Panc1 (cell line): Measurements from ENCODE around the gene PLA2G15.

ENCODE experiments used
- POLR2AphosphoS5 ChIP-seq: IDR thresholded peaks from 2 replicates; pipeline ENCODE4 v1.6.1; 2012; ENCODE audit warnings: mild to moderate bottlenecking, low read depth, low read length, moderate library complexity
- TCF7L2 ChIP-seq: IDR thresholded peaks from 2 replicates; pipeline ENCODE4 v1.6.1; 2011; ENCODE audit warnings: mild to moderate bottlenecking, low read depth, low read length, inconsistent platforms
- TF ChIP-seq, protein P1 (sequence below): fragments of 450-650 bp; IDR thresholded peaks from 2 replicates; pipeline ENCODE4 v1.5.1; 2017; ENCODE audit warnings: mild to moderate bottlenecking

DNA sequence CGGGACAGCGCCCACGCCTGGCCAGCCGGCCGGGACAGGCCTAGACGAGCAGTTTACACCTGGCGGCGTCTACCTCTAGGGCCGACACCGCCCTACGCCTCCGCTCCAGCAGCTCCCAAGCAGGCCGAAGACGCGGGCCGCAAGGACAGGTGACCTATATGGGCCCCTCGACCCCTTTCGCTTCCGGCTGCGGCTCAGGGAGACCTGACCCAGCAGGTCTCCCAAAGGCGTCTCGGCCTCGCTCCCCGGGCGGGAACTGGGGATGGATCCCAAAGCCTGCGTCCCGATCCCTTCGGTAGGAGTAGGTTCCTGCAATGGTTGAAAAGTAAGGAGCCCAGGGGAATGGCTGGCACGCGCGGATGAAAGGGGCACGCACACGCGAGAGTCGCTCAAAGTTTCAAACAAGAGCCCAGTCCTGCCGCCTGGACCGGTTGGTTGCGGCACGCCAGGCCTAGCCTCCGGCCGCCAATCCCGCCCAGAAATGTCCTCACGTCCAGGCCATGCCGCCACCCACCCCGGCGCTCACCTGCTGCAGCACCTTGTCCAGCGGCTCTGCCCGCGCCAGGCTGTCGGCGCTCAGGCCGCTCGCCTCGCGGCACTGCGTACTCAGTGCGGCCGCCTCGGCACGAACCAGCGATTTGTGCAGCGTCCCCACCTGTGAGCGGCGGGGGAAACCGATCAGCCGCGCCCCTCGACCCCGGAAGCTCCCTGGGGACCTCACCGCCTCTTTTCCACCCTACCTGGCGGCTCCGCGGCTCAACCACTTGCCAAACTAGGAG lies 9.9 kb upstream of the PLA2G15 start:
- TF ChIP-seq, protein P1, sequence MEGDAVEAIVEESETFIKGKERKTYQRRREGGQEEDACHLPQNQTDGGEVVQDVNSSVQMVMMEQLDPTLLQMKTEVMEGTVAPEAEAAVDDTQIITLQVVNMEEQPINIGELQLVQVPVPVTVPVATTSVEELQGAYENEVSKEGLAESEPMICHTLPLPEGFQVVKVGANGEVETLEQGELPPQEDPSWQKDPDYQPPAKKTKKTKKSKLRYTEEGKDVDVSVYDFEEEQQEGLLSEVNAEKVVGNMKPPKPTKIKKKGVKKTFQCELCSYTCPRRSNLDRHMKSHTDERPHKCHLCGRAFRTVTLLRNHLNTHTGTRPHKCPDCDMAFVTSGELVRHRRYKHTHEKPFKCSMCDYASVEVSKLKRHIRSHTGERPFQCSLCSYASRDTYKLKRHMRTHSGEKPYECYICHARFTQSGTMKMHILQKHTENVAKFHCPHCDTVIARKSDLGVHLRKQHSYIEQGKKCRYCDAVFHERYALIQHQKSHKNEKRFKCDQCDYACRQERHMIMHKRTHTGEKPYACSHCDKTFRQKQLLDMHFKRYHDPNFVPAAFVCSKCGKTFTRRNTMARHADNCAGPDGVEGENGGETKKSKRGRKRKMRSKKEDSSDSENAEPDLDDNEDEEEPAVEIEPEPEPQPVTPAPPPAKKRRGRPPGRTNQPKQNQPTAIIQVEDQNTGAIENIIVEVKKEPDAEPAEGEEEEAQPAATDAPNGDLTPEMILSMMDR, result peak; percentile 67
- TF ChIP-seq TCF7L2 (no peak), POLR2AphosphoS5 (no peak)
